Gastrocnemius medialis (tissue), 4 donors: ENCODE measurements around the gene ITPRIP.

Experiments used
- POLR2A ChIP-seq, 2 donors: fragments of 450-650 bp; IDR thresholded peaks; one replicate each; pipeline ENCODE4 v1.6.1; 2017; ENCODE audit warnings: antibody characterized with exemption in 2 of 2, mild to moderate bottlenecking in 2 of 2, moderate library complexity in 2 of 2
- TF ChIP-seq, protein P1 (sequence below), 5 experiments: fragments of 450-650 bp in 3 of 5; fragments of 200-600 bp in 2 of 5; sonication (generic) in 2 of 5; IDR thresholded peaks in 4 of 5; conservative IDR thresholded peaks in 1 of 5; 1 replicate in 4 of 5; 2 replicates in 1 of 5; pipeline ENCODE4 v1.5.1; 2016 to 2019; ENCODE audit warnings: antibody characterized with exemption in 5 of 5, mild to moderate bottlenecking in 3 of 5, moderate library complexity in 3 of 5

DNA sequence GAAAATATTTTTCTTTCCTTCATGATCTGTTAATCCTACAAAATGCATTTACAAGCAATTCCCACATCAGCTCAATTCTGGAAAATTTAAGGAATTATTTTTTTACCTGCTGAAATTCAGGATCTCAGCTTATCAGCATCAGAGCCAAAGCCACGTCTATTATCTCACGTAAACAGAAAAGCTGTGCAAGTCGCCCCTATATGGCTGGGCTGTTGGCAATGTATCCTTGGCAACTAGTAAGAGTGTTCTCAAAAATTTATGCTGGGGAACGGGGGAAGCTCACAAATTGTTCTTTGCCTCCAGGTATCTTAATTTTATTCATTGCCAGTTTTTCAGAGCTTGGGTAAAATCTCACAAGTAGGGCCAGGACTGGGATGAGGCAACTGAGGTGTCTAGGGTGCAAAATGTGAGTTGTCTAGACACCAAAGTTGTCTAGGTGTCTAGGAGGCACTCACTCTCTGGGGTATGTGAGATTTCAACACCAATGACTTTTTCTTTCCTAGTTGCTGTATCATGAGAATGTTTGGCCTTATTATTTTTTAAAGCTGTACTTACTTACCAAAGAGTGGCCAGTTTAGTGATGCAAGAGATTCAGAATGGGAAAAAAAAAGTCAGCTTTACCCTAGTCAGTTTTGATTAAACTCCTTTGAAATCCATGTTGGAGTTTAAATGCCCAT is 64.2 kb downstream of the ITPRIP start:
- no peak for TF ChIP-seq POLR2A (IDR thresholded peaks at IDR 0.05)
- TF ChIP-seq, protein P1, sequence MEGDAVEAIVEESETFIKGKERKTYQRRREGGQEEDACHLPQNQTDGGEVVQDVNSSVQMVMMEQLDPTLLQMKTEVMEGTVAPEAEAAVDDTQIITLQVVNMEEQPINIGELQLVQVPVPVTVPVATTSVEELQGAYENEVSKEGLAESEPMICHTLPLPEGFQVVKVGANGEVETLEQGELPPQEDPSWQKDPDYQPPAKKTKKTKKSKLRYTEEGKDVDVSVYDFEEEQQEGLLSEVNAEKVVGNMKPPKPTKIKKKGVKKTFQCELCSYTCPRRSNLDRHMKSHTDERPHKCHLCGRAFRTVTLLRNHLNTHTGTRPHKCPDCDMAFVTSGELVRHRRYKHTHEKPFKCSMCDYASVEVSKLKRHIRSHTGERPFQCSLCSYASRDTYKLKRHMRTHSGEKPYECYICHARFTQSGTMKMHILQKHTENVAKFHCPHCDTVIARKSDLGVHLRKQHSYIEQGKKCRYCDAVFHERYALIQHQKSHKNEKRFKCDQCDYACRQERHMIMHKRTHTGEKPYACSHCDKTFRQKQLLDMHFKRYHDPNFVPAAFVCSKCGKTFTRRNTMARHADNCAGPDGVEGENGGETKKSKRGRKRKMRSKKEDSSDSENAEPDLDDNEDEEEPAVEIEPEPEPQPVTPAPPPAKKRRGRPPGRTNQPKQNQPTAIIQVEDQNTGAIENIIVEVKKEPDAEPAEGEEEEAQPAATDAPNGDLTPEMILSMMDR (IDR thresholded peaks at IDR 0.05 in 4 of 5, conservative IDR thresholded peaks at IDR 0.05 in 1 of 5): no peak
